ENCODE data around the gene CAMK2B.
"Not testable (repeated sequence)": the region's sequence is repeated elsewhere in the genome, so short reads cannot be mapped to it uniquely, and the experiment has no call there.

Gene CAMK2B

GRCh38 chr7:44173911-44174693 lies 151.3 kb downstream of the CAMK2B start:
- DNase-seq: no peak
- no peak overlapping the region for H3K9ac ChIP-seq (ENCODE audit: low read length)
- H3K27ac ChIP-seq (ENCODE audit: low read length): no peak overlapping the region
- H3K4me1 ChIP-seq (ENCODE audit: low read length): no peaks in the 10 kb centered on the region
- no peaks in the 10 kb centered on the region for H3K27me3 ChIP-seq (replicated peaks; ENCODE audit: insufficient read depth, low read length)
- no peaks in the 10 kb centered on the region for H3K9me3 ChIP-seq (replicated peaks; ENCODE audit: insufficient read depth, low read length)
- no peak overlapping the region for H2AFZ ChIP-seq (ENCODE audit: low read length)
- H3K79me2 ChIP-seq (ENCODE audit: low read length): no peaks in the 10 kb centered on the region
- H3K4me3 ChIP-seq (ENCODE audit: low read length): no peak overlapping the region
- no peaks in the 10 kb centered on the region for H3F3A ChIP-seq (ENCODE audit: insufficient read depth, low read length)
- TF ChIP-seq EZH2phosphoT487 (IDR thresholded peaks at IDR 0.05; ENCODE audit: low read length): no peak
- no peak for TF ChIP-seq CTCF (IDR thresholded peaks at IDR 0.05; ENCODE audit: low read length)
- TF ChIP-seq EZH2 (optimal IDR thresholded peaks at IDR 0.05; ENCODE audit: low read depth, low read length): no peak
- no peaks in the 10 kb centered on the region for H3K36me3 ChIP-seq (replicated peaks; ENCODE audit: insufficient read depth, low read length)
- H4K20me1 ChIP-seq (ENCODE audit: insufficient read depth, low read length): no peaks in the 10 kb centered on the region
- H3K9me2 ChIP-seq (replicated peaks; ENCODE audit: insufficient read depth, low read length): no peaks in the 10 kb centered on the region
- no peak overlapping the region for H3K4me2 ChIP-seq (ENCODE audit: low read depth, low read length)

GRCh38 chr7:44172803-44173424 lies 152.5 kb downstream of the CAMK2B start:
- no peak for TF ChIP-seq EZH2 (optimal IDR thresholded peaks at IDR 0.05; ENCODE audit: low read depth, low read length)
- no peak for TF ChIP-seq EZH2phosphoT487 (IDR thresholded peaks at IDR 0.05; ENCODE audit: low read length)
- Histone ChIP-seq H2AFZ (ENCODE audit: low read length) (no peak overlapping the region), H3K9ac (ENCODE audit: low read length) (no peak overlapping the region), H4K20me1 (ENCODE audit: insufficient read depth, low read length) (no peaks in the 10 kb centered on the region), H3K27me3 (replicated peaks; ENCODE audit: insufficient read depth, low read length) (no peaks in the 10 kb centered on the region), H3K9me3 (replicated peaks; ENCODE audit: insufficient read depth, low read length) (no peaks in the 10 kb centered on the region), H3K4me1 (ENCODE audit: low read length) (no peaks in the 10 kb centered on the region), H3K79me2 (ENCODE audit: low read length) (no peaks in the 10 kb centered on the region), H3K4me3 (ENCODE audit: low read length) (no peak overlapping the region), H3K27ac (ENCODE audit: low read length) (no peak overlapping the region), H3K36me3 (replicated peaks; ENCODE audit: insufficient read depth, low read length) (no peaks in the 10 kb centered on the region), H3K4me2 (ENCODE audit: low read depth, low read length) (no peak overlapping the region), H3F3A (ENCODE audit: insufficient read depth, low read length) (no peaks in the 10 kb centered on the region), H3K9me2 (replicated peaks; ENCODE audit: insufficient read depth, low read length) (no peaks in the 10 kb centered on the region)
- DNase-seq: no peak

GRCh38 chr7:44172352-44172751 lies 153.0 kb downstream of the CAMK2B start:
- no peak overlapping the region for H3K9ac ChIP-seq (ENCODE audit: low read length)
- DNase-seq: no peak
- H3K36me3 ChIP-seq (replicated peaks; ENCODE audit: insufficient read depth, low read length): no peaks in the 10 kb centered on the region
- H3K9me3 ChIP-seq (replicated peaks; ENCODE audit: insufficient read depth, low read length): no peaks in the 10 kb centered on the region
- no peak overlapping the region for H3K4me3 ChIP-seq (ENCODE audit: low read length)
- no peaks in the 10 kb centered on the region for H3K79me2 ChIP-seq (ENCODE audit: low read length)
- H3K27me3 ChIP-seq (replicated peaks; ENCODE audit: insufficient read depth, low read length): no peaks in the 10 kb centered on the region
- no peaks in the 10 kb centered on the region for H3F3A ChIP-seq (ENCODE audit: insufficient read depth, low read length)
- H2AFZ ChIP-seq (ENCODE audit: low read length): no peak overlapping the region
- no peak overlapping the region for H3K4me2 ChIP-seq (ENCODE audit: low read depth, low read length)
- TF ChIP-seq EZH2 (optimal IDR thresholded peaks at IDR 0.05; ENCODE audit: low read depth, low read length): no peak
- TF ChIP-seq EZH2phosphoT487 (IDR thresholded peaks at IDR 0.05; ENCODE audit: low read length): no peak
- TF ChIP-seq CTCF (IDR thresholded peaks at IDR 0.05; ENCODE audit: low read length): no peak
- no peak overlapping the region for H3K27ac ChIP-seq (ENCODE audit: low read length)
- peaks cover 5% of the 10 kb centered on the region; the same call in 1 of the 2 replicates for H3K4me1 ChIP-seq (ENCODE audit: low read length)
- H3K9me2 ChIP-seq (replicated peaks; ENCODE audit: insufficient read depth, low read length): no peaks in the 10 kb centered on the region
- H4K20me1 ChIP-seq (ENCODE audit: insufficient read depth, low read length): no peaks in the 10 kb centered on the region

GRCh38 chr7:44171901-44172300 lies 153.5 kb downstream of the CAMK2B start:
- not testable (repeated sequence) for H3K4me1 ChIP-seq (ENCODE audit: low read length); H3K4me3 ChIP-seq (ENCODE audit: low read length); H2AFZ ChIP-seq (ENCODE audit: low read length); DNase-seq; H3K36me3 ChIP-seq (replicated peaks; ENCODE audit: insufficient read depth, low read length); H3K27ac ChIP-seq (ENCODE audit: low read length); H3K9ac ChIP-seq (ENCODE audit: low read length); H3K9me2 ChIP-seq (replicated peaks; ENCODE audit: insufficient read depth, low read length); H3F3A ChIP-seq (ENCODE audit: insufficient read depth, low read length); H4K20me1 ChIP-seq (ENCODE audit: insufficient read depth, low read length); H3K27me3 ChIP-seq (replicated peaks; ENCODE audit: insufficient read depth, low read length); H3K9me3 ChIP-seq (replicated peaks; ENCODE audit: insufficient read depth, low read length); H3K4me2 ChIP-seq (ENCODE audit: low read depth, low read length); H3K79me2 ChIP-seq (ENCODE audit: low read length)

Data from MM.1S (cell line).